Mucosa of descending colon (tissue), 3 donors: ENCODE measurements around the gene SHC3. TPM values are rescaled to one million over a fixed set of nuclear protein-coding genes. Genes with fewer than 3 reads are reported as not detected.

Source experiments
- ATAC-seq: fragments of 200-7000 bp; cut with Tn5 transposase; one replicate; pipeline ENCODE4 v1.9.1; 2020; ENCODE audit warnings: mild to moderate bottlenecking, moderate library complexity
- DNase-seq, 3 donors: peaks; one replicate each; pipeline ENCODE4 v3.0.0-alpha.2; 2020
- H3K36me3 ChIP-seq: fragments of 200-600 bp; one replicate; pipeline ENCODE4 v1.8.0; 2021; ENCODE audit warnings: low read depth, mild to moderate bottlenecking
- H3K4me1 ChIP-seq: fragments of 200-600 bp; one replicate; pipeline ENCODE4 v1.8.0; 2021; ENCODE audit warnings: low read depth, mild to moderate bottlenecking
- H3K4me3 ChIP-seq: fragments of 200-600 bp; one replicate; pipeline ENCODE4 v1.8.0; 2021; ENCODE audit warnings: mild to moderate bottlenecking
- H3K9me3 ChIP-seq: fragments of 200-600 bp; one replicate; pipeline ENCODE4 v1.8.0; 2021; ENCODE audit warnings: mild to moderate bottlenecking
- CTCF ChIP-seq: fragments of 200-600 bp; IDR thresholded peaks from one replicate; pipeline ENCODE4 v1.8.0; 2022; ENCODE audit warnings: antibody characterized with exemption, mild to moderate bottlenecking
- intact Hi-C, 2 donors: fragments of 100-400 bp; cut with DNase I in 1 of 2; cut with micrococcal nuclease in 1 of 2; formaldehyde crosslinking; loops; one replicate each; pipeline versions ENCODE4 v1.11.0 to v1.11.1; 2022; cut with DNase I, micrococcal nuclease
- total RNA-seq, 3 donors: library from RNA; stranded (reverse); fragmentation: NEBNext Ultra II Directional in 2 of 3; extraction: Animal tissue kit (Norgen Biotek cat#: 25700) in 2 of 3; gene quantifications; one replicate each; pipeline versions ENCODE4 v1.2.1 to v1.2.4, GENCODE V29; 2021 to 2023
- donor health status: DM: no; HTN: no; CAD: no; lungs with moderate emphysema.
- donor health status: DM: no; HTN: no; CAD: no.
- donor health status: DM: no; HTN: yes; CAD: no.

Gene SHC3
- total RNA-seq, 3 donors from 2014 or later, result 0.35 to 4.8 (median 1.5) TPM

- no peak for ATAC-seq
- intact Hi-C loops, result loop anchor here (5.0 kb wide), 1 partner anchor 411 kb away; no protein-coding TSS in a partner anchor
- no peak for TF ChIP-seq CTCF
These were observed 175.6 kb downstream of the SHC3 start for GRCh38 chr9:89002987-89003386.

GRCh38 chr9:89001917-89002540 lies 176.6 kb downstream of the SHC3 start:
- Histone ChIP-seq H3K4me3 (no peak overlapping the region), H3K4me1 (peaks cover 6% of the 10 kb centered on the region), H3K36me3 (no peaks in the 10 kb centered on the region), H3K9me3 (no peaks in the 10 kb centered on the region)
- intact Hi-C loops, result loop anchor here (5.0 kb wide), 1 partner anchor 410 kb away; no protein-coding TSS in a partner anchor
- no peak for ATAC-seq
- TF ChIP-seq CTCF, result no peak
- no peak for DNase-seq

More at GRCh38 chr9:89002987-89003386, 175.6 kb downstream of the SHC3 start:
- Histone ChIP-seq H3K36me3 (no peaks in the 10 kb centered on the region), H3K4me3 (no peak overlapping the region), H3K9me3 (no peaks in the 10 kb centered on the region), H3K4me1 (peaks cover 6% of the 10 kb centered on the region)
- no peak for DNase-seq

- no peaks in the 10 kb centered on the region for H3K9me3 ChIP-seq
- H3K4me3 ChIP-seq, result no peak overlapping the region
- ATAC-seq, result peak; percentile 83
- no peaks in the 10 kb centered on the region for H3K36me3 ChIP-seq
- H3K4me1 ChIP-seq, result peaks cover 6% of the 10 kb centered on the region
- peak; percentile 72 to 89 (median 83) for DNase-seq
- intact Hi-C loops, result loop anchor here (5.0 kb wide), 1 partner anchor 409 kb away; no protein-coding TSS in a partner anchor
- peak; percentile 47 for TF ChIP-seq CTCF
These were observed 177.4 kb downstream of the SHC3 start for GRCh38 chr9:89000973-89001916.

GRCh38 chr9:89000371-89000781 lies 178.2 kb downstream of the SHC3 start:
- Histone ChIP-seq H3K4me1 (peaks cover 6% of the 10 kb centered on the region), H3K9me3 (no peaks in the 10 kb centered on the region), H3K4me3 (no peak overlapping the region), H3K36me3 (no peaks in the 10 kb centered on the region)
- no peak for TF ChIP-seq CTCF
- ATAC-seq (no peak), DNase-seq (no peak)
- intact Hi-C loops, result loop anchor here (5.0 kb wide), 1 partner anchor 408 kb away; no protein-coding TSS in a partner anchor

- H3K4me1 ChIP-seq, result peaks cover 6% of the 10 kb centered on the region
- TF ChIP-seq CTCF, result no peak
- H3K9me3 ChIP-seq, result no peaks in the 10 kb centered on the region
- peak in 1 of 3 donors; percentile 73 for DNase-seq
- peak; percentile 49 for ATAC-seq
- H3K36me3 ChIP-seq, result no peaks in the 10 kb centered on the region
- intact Hi-C loops, result loop anchor here in 1 of 2 donors (10.0 kb wide), 1 partner anchor 254 kb away; no protein-coding TSS in a partner anchor
- H3K4me3 ChIP-seq, result no peak overlapping the region
These were observed 179.7 kb downstream of the SHC3 start for GRCh38 chr9:88998911-88999310.
